K562 (cell line): ENCODE data around the gene WDR46. TPM values are rescaled to one million over a fixed set of nuclear protein-coding genes. Genes with fewer than 3 reads are reported as not detected.

ENCODE experiments used
- CBFB ChIP-seq: sonication (generic); formaldehyde crosslinking; IDR thresholded peaks from 2 replicates; pipeline ENCODE4 v1.4.0; 2020; ENCODE audit warnings: mild to moderate bottlenecking, missing genetic modification reagents
- CHD1 ChIP-seq: fragments of 200-600 bp; sonication (generic); IDR thresholded peaks from one replicate; pipeline ENCODE4 v1.6.1; 2012; ENCODE audit warnings: mild to moderate bottlenecking, moderate library complexity, low read length, inconsistent platforms
- EP400 ChIP-seq: fragments of 450-650 bp; IDR thresholded peaks from 2 replicates; pipeline ENCODE4 v1.6.1; 2017; ENCODE audit warnings: antibody characterized with exemption, mild to moderate bottlenecking, moderate library complexity
- ETS2 ChIP-seq: IDR thresholded peaks from 2 replicates; pipeline ENCODE4 v1.6.1; 2016; ENCODE audit warnings: borderline replicate concordance, missing genetic modification characterization, mild to moderate bottlenecking, moderate library complexity, missing compliant biosample characterization; ENCODE audit not compliant: poor library complexity, severe bottlenecking
- KDM4B ChIP-seq, 2 experiments: fragments of 450-650 bp in 1 of 2; sonication (generic) in 1 of 2; IDR thresholded peaks; 2 replicates each; pipeline ENCODE4 v1.6.1; 2016 to 2017; ENCODE audit warnings: borderline replicate concordance in 2 of 2, antibody characterized with exemption in 1 of 2, low read depth in 1 of 2, mild to moderate bottlenecking in 1 of 2
- KDM5B ChIP-seq: fragments of 200-600 bp; sonication (generic); IDR thresholded peaks from 2 replicates; pipeline ENCODE4 v1.6.1; 2012; ENCODE audit warnings: low read depth, mild to moderate bottlenecking, moderate library complexity, low read length, control low read depth, inconsistent platforms; ENCODE audit not compliant: insufficient replicate concordance
- MBD1 ChIP-seq: fragments of 250-450 bp; sonication (Bioruptor Pico); IDR thresholded peaks from 2 replicates; pipeline ENCODE4 v1.8.0; 2022; ENCODE audit warnings: inconsistent platforms
- NCOA6 ChIP-seq: fragments of 450-650 bp; IDR thresholded peaks from 2 replicates; pipeline ENCODE4 v1.6.1; 2017; ENCODE audit warnings: mild to moderate bottlenecking
- THAP12 ChIP-seq: fragments of 250-450 bp; sonication (Bioruptor Pico); IDR thresholded peaks from 2 replicates; pipeline ENCODE4 v1.9.0; 2021; ENCODE audit warnings: mild to moderate bottlenecking, inconsistent platforms
- VEZF1 ChIP-seq: fragments of 200-800 bp; sonication (Bioruptor generic); IDR thresholded peaks from 2 replicates; pipeline ENCODE4 v1.6.1; 2017; ENCODE audit warnings: missing genetic modification characterization, missing compliant biosample characterization
- ZBTB34 ChIP-seq: fragments of 250-450 bp; sonication (Bioruptor Pico); IDR thresholded peaks from 2 replicates; pipeline ENCODE4 v1.8.0; 2021; ENCODE audit warnings: mild to moderate bottlenecking, moderate library complexity
- ZFP91 ChIP-seq: sonication (generic); formaldehyde crosslinking; IDR thresholded peaks from 2 replicates; pipeline ENCODE4 v1.8.0; 2022; ENCODE audit warnings: mild to moderate bottlenecking, missing genetic modification reagents
- ZNF655 ChIP-seq: fragments of 250-450 bp; sonication (Bioruptor Pico); IDR thresholded peaks from 2 replicates; pipeline ENCODE4 v1.5.0; 2021
- ZNF696 ChIP-seq: fragments of 250-450 bp; sonication (Bioruptor Pico); conservative IDR thresholded peaks from 2 replicates; pipeline ENCODE4 v1.4.0; 2020; ENCODE audit warnings: mild to moderate bottlenecking, moderate library complexity
- ZNF79 ChIP-seq: fragments of 250-450 bp; sonication (Bioruptor Pico); IDR thresholded peaks from 2 replicates; pipeline ENCODE4 v1.4.0; 2020; ENCODE audit warnings: low read depth, mild to moderate bottlenecking, moderate library complexity
- polyA plus RNA-seq, 8 experiments: library from polyadenylated mRNA; depleted of rRNA in 4 of 8; stranded (reverse) in 5 of 8; unstranded in 3 of 8; fragments of >200 nt; fragmentation: Nextera tagmentation in 2 of 8; fragmentation: Illumina TruSeq in 1 of 8; extraction: Ambion mirVana in 2 of 8; extraction: Trizol in 1 of 8; gene quantifications; 2 replicates each; pipeline versions ENCODE4 v1.2.1 to v1.2.3, GENCODE V29; 2011 to 2014; ENCODE audit warnings: inconsistent platforms in 1 of 8, missing spikeins in 1 of 8
- total RNA-seq, 7 experiments: library from RNA; depleted of rRNA in 6 of 7; stranded (reverse); fragments of >200 nt in 6 of 7; fragmentation: Illumina TruSeq in 2 of 7; extraction: Trizol in 2 of 7; gene quantifications; 2 replicates each; pipeline versions ENCODE4 v1.2.1 to v1.2.3, GENCODE V29; 2011 to 2021; ENCODE audit warnings: low replicate concordance in 1 of 7

The WDR46 gene
- total and polyA plus RNA-seq, 9 of the 15 experiments (the other 6 are each of a cell fraction or from before 2014, with no cell fraction given): 8.9 to 146 (median 93.1) TPM

GRCh38 chr6:33271468-33272274, 17.4 kb downstream of the WDR46 start, which contains the start of the genes RPS18 and VPS52 (continued):
- TF ChIP-seq CBFB (CRISPR knock-in tag) (peak; percentile 57; the same call in 1 of the 2 replicates), ZNF696 (CRISPR knock-in tag) (no peak), EP400 (peak; percentile 100), ZNF79 (CRISPR knock-in tag) (no peak), ZBTB34 (CRISPR knock-in tag) (no peak), THAP12 (CRISPR knock-in tag) (peak; percentile 93), ZFP91 (no peak), ETS2 (tag) (no peak), NCOA6 (no peak), ZNF655 (CRISPR knock-in tag) (0 out of 2 replicates have a peak, but pooled peaks have one; percentile 27), MBD1 (CRISPR knock-in tag) (no peak), VEZF1 (peak; percentile 65), CHD1 (peak; percentile 89), KDM4B (IDR thresholded peaks at IDR 0.05; ENCODE audit: borderline replicate concordance in 2 of 2, low read depth in 1 of 2) (peak in 1 of 2 experiments; percentile 89; a peak in 2 of 4 replicates), KDM5B (peak; percentile 100)
